Gastroesophageal sphincter (tissue), 3 donors: ENCODE data around the gene ZSCAN5C.
"Not testable (repeated sequence)": the region's sequence is repeated elsewhere in the genome, so short reads cannot be mapped to it uniquely, and the experiment has no call there.

Source experiments
- EP300 ChIP-seq: sonication (generic); formaldehyde crosslinking; IDR thresholded peaks from one replicate; pipeline ENCODE4 v1.6.1; 2017; ENCODE audit warnings: antibody characterized with exemption, mild to moderate bottlenecking
- POLR2A ChIP-seq, 2 donors: fragments of 450-650 bp; IDR thresholded peaks; one replicate each; pipeline ENCODE4 v1.6.1; 2017; ENCODE audit warnings: antibody characterized with exemption in 2 of 2, mild to moderate bottlenecking in 2 of 2, moderate library complexity in 1 of 2
- TF ChIP-seq, protein P1 (sequence below), 4 experiments: fragments of 200-600 bp in 2 of 4; fragments of 450-650 bp in 2 of 4; sonication (generic) in 1 of 4; IDR thresholded peaks; one replicate each; pipeline ENCODE4 v1.5.1; 2017 to 2019; ENCODE audit warnings: antibody characterized with exemption in 4 of 4, mild to moderate bottlenecking in 2 of 4, moderate library complexity in 2 of 4

DNA sequence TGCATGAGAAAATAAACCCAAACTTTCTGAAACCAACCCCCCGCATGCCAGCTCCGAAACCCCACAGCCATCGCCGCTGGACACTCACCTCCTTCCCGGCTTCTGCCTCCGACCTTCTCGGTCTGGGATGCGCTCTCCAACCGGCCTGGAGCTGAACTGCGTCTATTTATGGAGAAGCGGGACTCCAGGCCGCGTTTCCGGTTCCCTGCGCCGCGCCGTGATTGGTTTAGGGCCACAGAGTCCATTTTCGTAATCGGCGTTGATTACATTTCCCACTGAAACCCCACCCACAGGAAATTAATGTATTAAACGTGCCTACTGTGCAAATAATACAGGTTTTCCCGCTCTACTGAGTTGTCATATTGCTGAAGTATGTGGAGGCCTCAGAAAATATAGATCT is 4.4 kb upstream of the ZSCAN5C start, which contains the start of gene ZSCAN5B:
- TF ChIP-seq, protein P1, sequence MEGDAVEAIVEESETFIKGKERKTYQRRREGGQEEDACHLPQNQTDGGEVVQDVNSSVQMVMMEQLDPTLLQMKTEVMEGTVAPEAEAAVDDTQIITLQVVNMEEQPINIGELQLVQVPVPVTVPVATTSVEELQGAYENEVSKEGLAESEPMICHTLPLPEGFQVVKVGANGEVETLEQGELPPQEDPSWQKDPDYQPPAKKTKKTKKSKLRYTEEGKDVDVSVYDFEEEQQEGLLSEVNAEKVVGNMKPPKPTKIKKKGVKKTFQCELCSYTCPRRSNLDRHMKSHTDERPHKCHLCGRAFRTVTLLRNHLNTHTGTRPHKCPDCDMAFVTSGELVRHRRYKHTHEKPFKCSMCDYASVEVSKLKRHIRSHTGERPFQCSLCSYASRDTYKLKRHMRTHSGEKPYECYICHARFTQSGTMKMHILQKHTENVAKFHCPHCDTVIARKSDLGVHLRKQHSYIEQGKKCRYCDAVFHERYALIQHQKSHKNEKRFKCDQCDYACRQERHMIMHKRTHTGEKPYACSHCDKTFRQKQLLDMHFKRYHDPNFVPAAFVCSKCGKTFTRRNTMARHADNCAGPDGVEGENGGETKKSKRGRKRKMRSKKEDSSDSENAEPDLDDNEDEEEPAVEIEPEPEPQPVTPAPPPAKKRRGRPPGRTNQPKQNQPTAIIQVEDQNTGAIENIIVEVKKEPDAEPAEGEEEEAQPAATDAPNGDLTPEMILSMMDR (IDR thresholded peaks at IDR 0.05): not testable (repeated sequence)
- not testable (repeated sequence) for TF ChIP-seq EP300; POLR2A (IDR thresholded peaks at IDR 0.05)
